NCI-H524 treated with DMSO at 0.1 percent for 48 hours (cell line): ENCODE measurements around the gene ENPP7.

Experiments
- DNase-seq: peaks from one replicate; lab custom pipeline; 2025; lab: John Stamatoyannopoulos, UW

The ENPP7 gene

DNA sequence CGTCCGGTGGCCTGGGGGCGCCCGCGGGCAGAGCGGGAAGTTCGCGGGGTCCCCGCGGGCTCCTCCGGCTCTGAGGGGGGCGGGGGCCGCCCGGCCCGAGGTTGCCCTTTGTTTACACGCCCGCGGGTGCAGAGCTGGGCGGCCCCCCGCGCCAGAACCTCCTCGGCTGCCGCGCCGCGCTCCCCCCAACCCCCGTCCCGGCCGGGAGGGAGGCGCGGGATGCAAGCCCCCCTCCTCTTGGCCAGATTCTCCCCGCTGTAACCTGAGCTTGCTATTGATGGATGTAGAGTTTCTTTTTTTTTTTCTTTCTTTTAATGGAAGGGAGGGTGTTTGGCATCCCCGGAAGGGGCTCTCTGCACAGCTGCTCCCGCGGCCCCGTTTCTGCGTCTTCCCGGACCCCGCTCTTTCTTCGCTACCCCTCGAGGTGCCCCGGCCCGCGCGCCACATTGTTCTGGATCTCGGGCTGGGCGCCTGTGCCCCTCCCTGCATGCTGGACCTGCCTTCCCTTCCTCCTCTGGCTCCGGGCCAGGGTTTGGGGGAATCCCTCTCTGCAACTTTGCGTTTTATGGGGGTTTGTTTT, 47.9 kb downstream of the ENPP7 start:
- DNase-seq: no peak

GRCh38 chr17:79779084-79779529, 48.4 kb downstream of the ENPP7 start:
- no peak for DNase-seq

DNA sequence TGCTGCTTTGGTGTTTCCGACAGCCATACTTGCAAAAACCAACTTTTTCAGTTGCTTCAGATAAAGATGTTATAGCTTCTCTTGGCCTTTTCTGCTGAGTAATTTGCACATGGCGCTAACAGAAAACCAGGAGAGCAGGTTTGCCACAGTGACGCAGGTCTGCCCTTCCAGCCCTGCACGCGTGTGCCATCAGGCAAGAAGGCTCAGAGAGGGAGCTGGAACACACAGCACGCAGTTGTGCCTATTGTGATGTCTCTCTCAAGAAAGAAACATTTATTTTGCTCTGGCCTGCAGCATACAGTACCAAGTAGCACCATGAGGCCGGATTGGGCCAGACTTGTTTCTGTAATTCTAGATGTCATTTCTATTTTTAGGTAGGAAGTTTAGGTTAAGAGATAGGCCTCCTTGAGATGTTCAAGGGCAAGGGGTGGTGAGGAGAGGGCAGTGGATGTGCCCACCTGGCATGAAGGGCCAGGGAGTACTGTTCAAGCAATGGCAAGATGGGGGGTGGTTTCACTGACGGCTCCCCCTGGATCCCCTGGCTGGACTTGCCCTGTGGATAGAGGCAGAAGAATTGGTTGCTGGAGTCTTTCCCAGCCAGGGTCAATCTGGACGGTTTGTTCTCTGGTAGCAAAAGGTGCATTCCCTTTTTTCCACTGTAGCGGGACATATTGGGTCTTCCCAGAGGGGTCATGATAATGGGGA, 49.1 kb downstream of the ENPP7 start:
- DNase-seq: no peak

DNA sequence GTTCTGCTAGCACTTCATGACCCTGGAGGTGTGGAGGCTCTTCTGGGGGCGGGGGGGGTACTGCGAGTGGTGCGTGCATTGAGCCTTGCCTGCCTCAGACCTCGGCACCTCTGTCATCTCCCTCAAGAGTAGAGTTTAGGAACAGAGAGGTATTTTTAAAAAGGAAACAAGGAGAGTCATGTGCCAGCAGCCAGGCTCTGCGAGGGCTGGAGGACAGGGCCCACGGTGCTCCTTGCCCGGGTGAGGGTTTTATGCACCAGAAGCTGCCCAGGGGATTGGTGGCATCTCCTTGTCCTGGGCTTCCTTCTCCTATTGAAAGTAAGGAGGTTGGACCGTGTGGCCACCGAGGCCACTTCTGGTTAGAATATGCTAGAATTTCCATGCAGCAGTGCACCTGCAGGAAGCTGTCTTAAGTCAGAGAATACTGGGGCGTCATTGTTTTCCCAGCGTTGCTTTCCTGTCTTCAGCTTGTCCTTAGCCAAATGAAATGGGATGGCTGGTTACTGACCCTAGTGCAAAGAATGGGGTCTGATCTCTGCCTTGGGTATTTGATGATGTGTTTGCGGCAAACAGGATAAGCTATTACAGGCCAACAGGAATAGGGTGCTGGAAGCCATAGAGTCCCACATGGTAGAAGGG, 50.4 kb downstream of the ENPP7 start:
- DNase-seq: no peak

DNA sequence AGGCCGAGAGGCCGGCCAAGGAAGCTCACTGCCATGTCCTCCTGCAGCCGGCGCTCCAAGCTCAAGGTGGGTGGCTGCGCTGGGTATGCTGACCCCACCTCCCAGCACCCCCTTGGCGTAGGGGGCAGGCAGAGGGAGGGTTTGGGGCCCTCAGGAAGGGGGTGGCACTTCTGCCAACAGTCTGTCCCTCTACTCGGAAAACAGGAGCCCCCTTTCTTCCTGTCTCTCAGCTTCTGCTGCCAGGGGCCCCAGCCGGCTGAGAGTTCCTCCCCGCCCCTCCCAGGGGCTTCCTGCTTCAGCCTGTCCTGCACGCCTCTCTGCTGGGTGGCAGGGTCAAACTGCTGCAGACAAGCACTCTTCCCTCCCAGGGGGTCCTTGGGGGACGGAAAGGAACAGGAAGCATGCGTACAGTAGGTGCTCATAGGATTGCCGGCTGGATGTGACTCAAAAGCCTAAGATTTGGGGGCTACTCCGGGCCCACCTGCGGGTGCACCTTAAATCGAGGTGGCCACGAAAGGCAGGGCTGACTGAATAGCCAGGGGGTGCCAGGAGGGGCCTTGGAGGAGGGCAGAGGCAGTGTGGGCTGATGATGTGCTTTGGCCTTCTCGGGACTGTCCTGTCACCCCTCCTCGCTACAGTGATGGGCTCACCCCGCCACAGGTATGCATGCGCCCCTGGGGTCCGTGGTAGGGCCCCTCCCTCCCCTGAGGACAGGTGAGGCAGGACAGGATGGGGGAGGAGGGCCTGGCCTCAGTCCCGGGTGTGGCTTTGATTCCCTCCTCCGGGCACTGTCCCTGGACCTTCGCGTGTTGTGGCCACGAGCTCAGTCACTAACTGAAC, 51.2 kb downstream of the ENPP7 start:
- no peak for DNase-seq

DNA sequence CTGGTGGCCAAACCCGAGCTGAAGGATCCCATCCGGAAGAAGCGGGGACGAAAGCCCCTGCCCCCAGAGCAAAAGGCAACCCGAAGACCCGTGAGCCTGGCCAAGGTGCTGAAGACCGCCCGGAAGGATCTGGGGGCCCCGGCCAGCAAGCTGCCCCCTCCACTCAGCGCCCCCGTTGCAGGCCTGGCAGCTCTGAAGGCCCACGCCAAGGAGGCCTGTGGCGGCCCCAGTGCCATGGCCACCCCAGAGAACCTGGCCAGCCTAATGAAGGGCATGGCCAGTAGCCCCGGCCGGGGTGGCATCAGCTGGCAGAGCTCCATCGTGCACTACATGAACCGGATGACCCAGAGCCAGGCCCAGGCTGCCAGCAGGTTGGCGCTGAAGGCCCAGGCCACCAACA, 53.1 kb downstream of the ENPP7 start:
- no peak for DNase-seq

GRCh38 chr17:79784353-79785016, 53.7 kb downstream of the ENPP7 start:
- DNase-seq: no peak

- no peak for DNase-seq
Measured at GRCh38 chr17:79785017-79785899, 54.5 kb downstream of the ENPP7 start.

DNA sequence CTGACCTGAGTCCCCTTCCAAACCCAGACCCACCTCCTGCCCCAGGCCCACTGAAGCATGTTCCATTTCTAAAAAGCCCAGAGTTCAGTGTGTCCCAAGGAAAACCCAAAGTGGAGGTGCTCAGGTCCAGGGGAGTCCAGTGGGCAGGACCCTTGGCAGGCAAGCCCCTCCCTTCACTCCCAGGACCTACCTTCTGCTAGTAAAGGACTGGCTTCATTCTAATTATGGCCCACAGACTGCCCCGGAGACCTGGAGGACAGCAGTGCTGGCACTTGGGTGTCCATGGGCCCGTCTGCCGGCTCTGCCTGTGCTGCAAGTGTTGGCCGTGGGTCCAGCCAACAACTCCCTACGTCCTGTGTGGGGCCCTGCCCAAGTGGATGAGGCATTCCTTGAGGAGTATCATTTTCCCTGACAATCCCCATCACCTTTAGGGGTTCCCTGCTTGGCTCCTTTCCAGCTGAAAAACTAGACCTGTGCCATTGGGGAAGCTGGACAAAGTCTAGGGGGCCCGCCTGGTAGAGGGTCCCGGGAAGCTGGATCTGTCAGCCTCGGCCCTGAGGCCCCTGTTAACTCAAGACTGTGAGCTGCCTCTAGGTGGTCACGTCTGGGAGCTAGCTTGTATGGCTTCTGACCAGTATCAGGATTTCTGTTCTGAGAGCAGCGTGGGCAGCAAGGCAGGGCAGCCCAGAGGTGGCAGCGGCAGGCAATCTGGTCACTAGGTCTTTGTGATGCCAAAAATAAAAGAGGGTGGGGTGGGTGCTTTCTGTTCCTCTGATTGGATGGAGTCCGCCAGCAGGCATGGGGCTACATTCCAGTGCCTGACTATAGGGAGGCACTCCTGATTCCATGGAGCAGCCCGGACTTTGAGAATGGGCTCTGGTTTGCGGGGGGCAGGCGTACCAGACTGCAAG, 55.4 kb downstream of the ENPP7 start:
- DNase-seq: no peak

- DNase-seq: no peak
Measured at GRCh38 chr17:79786930-79787643, 56.3 kb downstream of the ENPP7 start.

- DNase-seq: no peak
Measured at GRCh38 chr17:79788455-79788854, 57.7 kb downstream of the ENPP7 start.

- no peak for DNase-seq
Measured at GRCh38 chr17:79788989-79789942, 58.5 kb downstream of the ENPP7 start.

DNA sequence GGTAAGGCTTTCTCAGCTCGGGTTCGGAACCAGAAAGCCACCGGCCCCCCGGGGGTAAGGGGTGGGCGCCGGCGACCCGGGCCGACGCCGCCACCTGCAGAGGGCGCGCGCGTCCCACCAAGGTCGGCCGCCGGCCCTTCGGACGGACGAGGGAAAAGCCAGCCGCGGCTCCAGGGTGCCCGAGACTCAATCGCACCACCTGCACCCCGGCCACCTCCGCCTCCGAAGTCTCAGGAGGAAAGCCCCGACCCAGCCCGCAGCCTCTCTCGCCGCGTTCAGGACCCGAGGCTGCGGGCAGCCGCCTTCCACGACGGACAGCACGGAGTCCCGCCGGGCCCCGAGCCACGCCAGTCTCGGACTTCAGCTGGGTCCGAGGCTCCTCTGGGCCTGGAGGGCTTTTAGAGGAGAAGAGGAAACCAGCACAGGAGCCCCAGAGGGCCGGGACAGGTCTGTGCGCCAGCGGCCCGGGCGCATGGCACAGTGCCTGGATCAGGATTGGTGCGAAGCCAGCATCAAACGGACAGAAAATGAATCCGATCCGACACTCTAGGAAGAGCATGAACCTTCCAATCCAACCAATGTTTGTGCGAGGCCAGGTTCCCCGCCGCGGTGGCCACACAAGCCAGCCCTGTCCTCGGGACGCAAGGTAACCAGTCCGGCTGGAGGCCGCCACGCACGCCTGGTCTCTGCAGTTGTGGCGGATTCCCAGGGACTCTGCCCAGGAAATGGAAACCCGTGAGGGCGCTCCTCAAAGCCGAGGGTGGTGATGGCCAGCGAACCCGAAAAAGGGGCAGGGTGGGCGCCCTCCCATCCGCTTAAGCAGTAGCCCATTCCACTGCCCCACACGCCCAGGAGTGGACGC, 59.4 kb downstream of the ENPP7 start:
- DNase-seq: no peak

GRCh38 chr17:79790805-79791734, 60.3 kb downstream of the ENPP7 start:
- no peak for DNase-seq

GRCh38 chr17:79791735-79792161, 61.0 kb downstream of the ENPP7 start:
- no peak for DNase-seq
